HG02678 (cell line): ENCODE results near the gene WDFY4.

Experiments used
- ATAC-seq: cut with Tn5 transposase; IDR thresholded peaks from one replicate; pipeline ENCODE4 v1.9.1; 2021; ENCODE audit warnings: mild to moderate bottlenecking, moderate library complexity; ENCODE audit not compliant: unreplicated experiment

The WDFY4 gene

DNA sequence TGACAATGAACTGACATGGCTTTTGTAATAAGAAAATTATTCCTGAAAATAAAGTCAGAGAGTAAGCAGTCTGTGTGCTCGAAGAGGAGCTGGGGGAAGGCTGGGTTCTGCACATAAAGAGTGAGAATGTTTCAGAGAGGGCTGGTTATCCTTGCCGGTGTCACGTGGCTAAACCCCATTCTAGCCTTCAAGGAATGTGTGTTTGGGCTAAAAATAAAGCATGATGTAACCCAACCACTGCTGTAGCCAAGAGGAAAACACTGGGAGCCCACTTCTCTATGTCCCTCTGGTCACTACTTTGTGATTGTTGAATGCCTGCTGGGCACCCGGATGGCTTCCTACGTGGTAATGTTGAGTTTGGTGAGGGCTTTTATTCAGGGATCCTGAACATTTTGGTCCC is 23.5 kb downstream of the WDFY4 start:
- no peak for ATAC-seq

DNA sequence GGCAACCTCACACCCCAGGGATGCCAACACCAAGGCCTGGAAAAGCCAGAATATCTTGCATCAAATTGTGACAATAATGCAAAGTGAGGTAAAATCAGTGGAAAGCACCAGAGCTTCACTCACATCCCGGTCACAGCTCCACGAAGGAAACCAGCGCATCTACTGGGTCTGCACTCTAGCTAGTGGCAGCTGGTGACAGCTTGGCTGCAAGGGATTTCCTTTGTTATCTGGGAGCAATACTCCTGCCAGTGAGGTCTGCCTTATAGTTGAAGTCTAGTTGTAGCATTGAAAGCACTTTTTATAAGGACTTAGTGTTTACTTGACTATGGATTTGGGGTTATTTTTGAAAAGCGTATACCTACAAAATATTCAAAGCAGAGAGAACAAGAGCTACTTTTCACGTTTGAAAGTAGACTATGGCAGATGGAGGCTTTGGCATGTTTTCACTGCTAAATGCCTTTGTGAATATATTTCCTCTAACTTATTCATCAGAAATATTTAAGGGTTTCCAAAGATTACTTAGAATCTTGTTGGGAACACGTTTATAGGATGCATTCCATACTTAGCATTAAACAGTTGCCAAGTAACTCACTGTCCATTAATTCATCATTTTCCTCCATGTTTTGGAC is 26.1 kb downstream of the WDFY4 start:
- ATAC-seq: no peak

DNA sequence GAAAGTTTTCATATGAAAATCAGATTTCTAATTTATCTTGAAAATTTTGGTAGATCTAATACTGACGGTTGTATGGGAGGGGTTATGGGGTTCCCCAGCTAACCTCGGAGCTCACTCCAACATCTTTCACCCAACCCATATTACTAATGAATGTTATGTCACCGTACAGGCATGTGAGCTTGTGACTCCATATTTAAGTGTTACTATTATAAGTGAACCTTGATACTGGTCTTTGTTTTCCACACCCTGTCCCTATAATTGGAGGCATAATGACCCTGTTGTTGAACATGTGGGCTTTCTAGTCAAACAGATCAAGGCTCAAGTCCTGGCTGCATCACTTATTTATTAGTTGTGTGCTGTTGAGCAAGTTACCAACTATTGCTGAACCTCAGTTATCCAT is 27.2 kb downstream of the WDFY4 start:
- no peak for ATAC-seq

DNA sequence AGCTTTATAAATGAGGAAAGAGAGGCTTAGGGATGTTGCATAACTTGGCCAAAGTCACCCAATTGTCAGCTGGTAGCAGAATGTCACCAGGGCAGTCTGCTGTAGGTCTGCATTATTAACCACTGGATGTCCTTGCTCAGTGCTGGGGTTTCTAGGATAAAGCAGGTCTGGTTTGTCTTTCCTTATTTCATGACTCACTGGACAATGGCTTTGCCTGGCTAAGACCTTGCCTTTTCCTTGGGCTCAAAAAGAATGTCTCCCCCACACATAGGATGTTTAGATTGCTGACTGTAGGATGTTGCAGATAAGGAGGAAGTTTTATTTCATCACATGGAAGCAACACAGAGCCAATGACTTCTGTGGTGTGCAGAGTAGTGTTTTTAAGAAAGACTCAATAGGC is 29.4 kb downstream of the WDFY4 start:
- ATAC-seq: no peak

DNA sequence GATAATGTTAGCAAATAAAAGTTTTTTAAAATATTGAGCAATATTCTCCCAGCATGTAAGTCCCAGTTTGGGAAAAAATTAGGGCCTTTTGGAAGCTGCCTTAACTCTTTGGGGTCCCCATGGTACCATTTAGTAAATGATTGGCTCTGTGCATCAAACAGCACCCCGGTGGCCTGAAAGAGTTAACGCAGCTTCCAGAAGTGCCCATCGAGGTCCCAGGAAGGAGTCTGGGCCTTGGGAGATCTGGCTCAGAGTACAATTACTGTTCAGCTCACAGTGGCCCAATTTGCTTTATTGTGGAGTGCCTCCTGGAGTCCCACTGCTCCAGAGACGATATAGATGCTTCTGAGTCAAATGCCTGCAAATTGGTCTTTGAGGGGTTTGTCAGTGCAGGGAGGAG is 31.7 kb downstream of the WDFY4 start:
- no peak for ATAC-seq

DNA sequence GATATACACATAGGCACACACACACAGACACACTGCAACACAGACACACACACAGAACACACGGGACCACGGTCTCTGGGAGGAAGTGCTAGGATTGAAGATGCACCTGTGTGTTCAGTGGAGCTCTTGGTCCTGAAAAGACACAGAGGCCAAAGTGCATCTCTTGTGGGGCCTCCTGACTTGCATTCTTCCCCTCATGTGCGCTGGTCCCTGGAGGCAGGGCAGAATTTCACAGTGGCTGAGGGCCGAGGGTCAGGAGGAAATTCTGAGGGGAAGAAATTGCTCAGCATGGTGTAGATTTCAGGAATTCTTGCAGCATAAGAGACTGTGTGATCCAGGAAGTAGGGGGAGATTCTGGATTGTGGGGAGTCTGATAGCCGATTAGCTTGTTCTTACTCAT is 35.9 kb downstream of the WDFY4 start:
- ATAC-seq: no peak

DNA sequence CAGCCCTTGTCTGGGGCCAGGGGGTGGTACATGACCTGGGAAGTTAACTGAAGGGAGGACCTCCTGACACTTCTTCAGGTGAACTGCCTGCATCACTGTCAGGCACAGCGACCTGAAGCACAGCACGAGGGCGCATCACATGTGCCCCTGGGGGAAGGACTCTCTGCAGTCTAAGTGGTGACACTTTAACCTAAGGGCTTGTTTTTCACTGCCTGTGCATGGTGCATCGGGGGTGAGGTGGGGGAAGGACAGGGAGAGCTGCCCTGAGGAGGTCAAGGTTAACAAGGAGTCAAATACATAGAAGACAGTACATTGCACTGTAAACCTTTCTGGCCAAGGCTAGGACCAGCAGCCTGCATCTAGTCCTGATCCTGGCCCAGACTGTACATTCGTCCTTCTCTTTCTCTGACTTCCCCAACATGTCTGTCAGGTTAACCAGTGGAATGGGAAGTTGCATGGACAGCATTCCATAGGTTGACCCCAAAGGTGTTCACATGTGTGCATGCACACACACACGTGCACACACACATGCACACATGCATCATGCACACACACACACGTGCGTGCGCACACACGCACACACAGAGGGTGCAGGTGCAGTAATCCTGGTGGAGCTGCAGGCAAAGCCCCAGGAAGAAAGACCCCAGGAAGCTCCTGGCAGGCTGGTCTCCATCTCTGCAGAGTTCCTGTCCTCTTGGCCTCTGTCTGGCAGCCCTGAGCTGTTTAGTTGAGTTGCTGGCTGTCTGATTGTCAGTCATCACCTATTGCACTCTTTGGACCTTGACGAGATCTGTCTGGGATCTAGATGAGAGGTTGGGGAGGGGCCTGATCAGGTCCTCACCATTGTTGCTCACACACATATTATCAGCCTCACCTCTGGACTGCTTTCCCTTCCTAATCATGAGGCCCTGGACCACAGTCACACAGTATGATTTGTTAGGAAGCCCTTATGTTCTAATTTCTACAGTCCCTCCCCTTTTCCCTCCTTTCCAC is 37.8 kb downstream of the WDFY4 start:
- ATAC-seq: no peak

DNA sequence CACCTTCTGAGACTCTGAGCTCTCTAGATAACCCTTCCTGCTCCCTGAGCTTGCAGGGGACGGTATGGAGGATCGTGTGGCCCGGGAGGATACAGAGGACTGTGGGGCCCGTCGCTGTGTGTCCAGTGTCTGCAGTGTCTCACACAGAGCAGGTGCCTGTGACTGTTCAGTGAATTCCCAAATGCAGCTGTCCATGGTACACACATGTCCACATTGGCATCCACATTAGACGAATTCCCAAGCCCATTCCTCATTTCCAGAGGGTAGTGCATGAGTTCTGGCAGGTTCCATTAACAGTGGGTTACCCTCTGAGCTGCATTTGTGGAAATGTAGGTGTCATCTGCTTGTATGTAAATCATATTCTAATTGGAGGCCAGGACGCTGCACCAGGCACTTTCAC is 39.5 kb downstream of the WDFY4 start:
- ATAC-seq: no peak

DNA sequence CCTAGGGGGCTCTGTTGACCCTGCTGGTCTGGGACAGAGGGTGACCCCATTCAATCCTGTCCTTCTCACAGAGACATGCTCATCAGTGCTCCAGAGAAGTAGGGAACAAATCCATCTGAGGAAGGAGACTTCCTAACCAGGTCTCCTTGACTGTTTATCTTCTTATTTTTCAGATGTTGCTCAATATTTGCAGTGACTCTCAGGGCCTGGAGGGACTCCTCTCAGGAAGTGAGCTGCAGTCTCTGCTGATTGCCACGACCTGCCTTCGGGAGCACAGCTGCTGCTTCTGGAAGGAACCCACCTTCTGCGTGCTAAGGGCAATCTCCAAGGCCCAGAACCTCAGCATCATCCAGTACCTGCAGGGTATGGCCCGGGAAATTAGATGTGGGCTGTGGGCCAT is 41.0 kb downstream of the WDFY4 start:
- no peak for ATAC-seq

DNA sequence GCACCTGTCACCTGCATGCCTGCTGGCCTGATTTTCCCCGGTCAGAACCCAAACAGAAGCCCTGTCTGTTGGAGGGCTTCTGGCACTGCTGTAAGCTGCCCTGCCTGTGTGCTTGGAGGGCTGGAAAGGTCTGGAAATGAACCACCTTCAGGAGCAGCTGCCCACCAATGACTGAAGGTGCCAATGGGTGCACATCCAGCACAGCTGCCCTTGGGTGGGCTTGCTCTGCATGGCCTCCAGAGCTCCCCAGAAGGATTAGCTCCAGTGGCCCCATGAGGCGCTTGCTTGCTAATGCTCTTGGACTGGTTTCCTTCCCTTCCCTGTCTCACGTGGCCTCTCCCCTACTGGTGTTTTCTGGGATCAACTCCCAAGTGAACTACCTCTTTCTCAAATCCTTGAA is 43.2 kb downstream of the WDFY4 start:
- no peak for ATAC-seq

DNA sequence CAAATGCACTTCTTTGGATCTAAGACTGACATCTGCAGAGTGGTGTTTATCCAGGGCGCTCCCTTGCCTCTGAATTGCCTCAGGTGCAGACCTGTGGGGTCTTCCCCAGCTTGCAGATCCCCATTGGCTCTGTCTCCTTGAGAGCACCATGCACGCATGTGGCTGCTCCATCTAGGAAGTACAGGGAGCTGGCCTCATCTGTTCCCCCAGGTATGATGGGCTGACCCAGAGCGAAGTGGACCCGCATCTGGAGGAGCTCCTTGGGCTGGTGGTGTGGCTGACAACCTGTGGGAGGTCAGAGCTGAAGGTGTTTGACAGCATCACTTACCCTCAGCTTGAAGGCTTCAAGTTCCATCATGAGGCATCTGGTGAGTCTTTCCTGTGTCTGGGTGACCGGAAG is 44.5 kb downstream of the WDFY4 start:
- ATAC-seq: no peak

DNA sequence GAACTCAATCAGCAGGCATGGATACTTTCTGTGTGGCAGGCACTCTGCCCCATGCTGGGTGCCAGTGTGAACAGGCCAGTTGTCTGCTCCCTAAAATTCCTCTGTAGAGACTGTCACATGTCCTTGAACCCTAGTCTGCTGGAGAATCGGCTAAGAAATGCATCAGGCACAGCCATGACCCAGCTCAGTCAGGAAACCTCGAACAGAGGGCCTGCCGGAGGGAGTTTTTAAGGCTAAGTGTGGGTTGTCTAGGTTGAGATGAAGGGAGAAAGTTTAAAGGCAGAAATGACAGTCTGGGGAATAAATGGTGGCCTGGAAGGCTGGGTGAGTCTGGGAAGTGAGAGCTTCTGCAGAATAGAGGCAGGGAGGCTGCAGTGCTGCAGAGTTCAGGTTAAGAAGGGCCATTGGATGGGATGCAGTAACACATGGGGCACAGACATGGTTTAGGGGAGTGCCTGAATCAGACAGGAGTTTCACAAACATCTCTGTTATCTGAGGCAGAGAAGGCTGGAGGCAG is 45.3 kb downstream of the WDFY4 start:
- ATAC-seq: no peak

DNA sequence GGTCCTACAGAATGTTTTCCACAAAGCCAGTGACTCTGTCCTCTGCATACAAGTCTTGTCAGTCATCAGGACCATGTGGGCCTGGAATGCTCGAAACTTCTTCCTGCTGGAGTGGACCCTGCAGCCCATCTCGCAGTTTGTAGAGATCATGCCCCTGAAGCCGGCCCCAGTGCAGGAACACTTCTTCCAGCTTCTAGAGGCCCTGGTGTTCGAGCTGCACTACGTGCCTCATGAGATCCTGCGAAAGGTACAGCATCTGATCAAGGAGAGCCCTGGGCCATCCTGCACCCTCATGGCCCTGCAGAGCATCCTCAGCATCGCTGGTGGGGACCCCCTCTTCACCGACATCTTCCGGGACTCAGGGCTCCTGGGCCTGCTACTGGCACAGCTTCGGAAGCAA is 46.5 kb downstream of the WDFY4 start:
- no peak for ATAC-seq

DNA sequence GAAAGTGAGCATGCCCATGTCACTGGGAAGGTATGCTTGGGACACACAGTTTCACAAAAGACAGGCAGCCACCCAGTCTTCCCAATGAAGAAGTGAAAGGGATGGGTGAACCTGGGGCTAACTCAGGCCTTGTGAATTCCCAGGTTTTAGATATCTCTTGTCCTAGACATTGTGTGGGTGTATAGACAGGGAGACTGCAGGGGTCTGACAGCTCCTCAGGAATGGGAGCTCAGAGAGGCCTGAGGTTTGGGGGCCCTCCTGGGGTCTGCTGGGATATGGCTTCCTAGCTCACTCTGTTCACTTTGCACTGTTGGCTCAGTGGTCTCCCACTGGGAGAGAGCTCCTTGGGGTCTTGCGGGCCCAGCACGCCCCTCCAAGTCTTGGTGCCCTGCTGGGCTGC is 47.0 kb downstream of the WDFY4 start:
- ATAC-seq: no peak

DNA sequence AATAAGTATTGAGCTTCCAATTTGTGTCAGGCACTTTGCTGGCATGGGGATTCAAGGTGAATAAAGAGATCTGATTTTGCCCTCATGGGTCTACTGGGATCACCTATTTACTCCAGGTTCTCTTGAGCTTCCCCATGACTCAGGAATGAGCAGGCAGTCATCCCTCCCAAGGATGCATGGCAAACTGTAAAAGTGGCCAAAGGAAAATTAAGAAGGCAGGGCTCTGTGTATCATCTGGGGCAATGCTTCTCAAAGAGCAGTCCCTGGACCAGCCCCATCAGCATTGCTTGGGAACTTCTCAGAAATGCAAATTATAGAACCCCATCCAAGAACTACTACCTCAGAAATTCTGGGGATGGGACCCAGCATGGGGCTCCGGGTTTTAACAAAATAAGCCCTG is 48.7 kb downstream of the WDFY4 start:
- no peak for ATAC-seq

DNA sequence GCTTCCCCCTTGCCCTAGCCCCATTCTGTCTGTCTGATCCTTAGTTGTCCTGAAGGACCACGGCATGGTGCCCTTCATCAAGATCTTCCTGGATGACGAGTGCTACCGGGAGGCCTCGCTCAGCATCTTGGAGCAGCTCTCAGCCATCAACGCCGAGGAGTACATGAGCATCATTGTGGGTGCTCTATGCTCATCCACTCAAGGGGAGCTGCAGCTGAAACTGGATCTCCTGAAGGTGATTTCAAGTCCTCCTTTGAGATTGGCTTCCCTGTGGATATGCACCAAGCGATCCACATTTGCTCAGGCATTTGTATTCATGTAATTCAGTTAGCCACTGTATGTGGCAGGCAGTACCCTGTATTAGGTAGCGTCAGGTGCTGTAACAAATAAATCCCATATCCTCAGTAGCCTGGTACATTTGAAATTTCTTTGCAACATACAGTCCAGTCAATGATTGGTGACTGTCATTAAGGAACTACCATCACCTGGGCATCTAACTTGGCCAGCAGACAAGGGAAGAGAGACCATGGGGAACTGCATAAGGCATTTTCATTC is 51.2 kb downstream of the WDFY4 start:
- ATAC-seq: no peak

DNA sequence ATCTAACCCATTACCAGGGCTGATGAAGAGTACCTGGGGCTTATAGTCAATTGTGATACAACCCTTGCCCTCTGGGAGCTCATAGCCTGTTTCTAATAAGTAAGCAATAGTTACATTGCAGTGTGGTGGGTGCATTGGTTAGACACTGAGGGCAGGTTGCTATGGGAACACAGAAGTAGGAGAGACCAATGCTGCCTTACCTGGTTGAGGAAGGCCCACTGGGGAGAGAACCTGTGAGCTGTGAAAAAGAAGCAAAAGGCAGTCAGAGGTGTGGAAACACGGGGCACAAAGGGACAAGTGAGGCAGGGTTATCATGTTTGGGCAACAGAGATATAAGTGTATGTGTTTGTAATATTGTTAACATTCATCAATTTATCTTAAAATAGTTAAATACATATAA is 51.9 kb downstream of the WDFY4 start:
- no peak for ATAC-seq

DNA sequence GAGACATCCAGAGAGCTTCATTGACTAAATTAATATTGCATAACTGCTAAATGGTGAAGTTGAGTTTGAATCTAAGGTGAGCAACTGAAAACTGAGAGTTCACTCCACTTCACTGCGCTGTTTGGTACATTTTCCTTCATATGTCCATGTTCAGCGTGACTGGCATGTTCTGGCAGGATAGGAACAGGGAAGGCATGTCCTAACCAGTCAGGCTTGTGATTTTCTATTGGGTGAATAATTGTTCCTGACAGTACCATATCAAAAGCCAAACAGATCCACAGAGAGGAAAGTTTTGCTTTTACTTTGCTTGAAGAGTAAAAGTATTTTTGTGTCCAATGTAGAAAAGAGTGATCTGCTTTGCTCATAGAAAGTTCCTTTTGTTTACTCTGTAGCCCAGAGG is 53.2 kb downstream of the WDFY4 start:
- ATAC-seq: no peak

DNA sequence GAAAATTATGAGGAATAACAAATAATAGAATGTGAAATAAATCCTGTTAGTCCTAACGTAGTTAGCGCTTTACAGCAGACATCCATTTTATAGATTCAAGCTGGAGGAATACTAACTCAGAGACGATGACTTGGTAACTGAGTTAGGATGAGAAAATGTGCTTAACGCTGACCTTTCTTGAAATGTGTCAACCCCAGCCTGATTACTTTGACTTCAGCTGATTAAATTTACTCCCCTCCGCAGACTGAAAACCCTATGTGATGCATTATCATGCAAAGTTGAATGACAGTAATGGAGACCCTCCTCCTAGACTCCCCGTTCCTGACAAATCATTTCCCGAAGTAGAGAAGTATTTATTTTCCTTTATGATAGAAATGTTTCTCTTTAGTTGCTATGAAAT is 54.5 kb downstream of the WDFY4 start:
- ATAC-seq: no peak

DNA sequence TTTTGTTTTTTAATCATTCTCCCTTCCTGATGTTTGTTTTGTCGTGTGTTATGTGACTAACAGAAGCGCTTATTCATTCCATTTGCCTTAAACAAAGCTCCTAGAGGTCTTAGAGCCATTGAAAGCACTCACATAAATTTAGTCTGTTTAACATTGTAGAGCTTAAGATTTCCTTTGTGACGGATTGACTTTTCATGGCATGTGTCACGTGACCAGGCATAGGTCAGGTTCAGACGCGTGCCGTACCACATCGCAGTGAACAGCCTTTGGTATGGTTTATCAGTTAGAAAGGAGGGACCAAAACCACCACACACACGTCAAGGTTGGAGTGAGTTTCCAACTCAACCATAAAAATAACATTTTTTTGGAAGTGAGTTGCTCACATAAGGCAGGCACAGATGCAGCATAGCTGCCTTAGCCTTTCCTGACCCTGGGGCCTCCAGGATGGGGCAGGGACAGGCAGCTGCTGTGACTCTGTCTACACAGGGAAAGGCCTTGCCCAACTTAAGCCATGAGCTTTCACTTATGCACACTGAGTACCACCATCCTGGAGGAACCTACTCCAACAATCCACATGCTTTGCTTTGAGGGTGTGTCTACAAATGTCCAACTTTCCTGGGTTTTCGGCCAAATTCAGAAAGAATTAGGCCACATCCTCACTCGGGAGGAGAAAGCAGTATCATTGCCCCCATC is 55.5 kb downstream of the WDFY4 start:
- ATAC-seq: no peak

DNA sequence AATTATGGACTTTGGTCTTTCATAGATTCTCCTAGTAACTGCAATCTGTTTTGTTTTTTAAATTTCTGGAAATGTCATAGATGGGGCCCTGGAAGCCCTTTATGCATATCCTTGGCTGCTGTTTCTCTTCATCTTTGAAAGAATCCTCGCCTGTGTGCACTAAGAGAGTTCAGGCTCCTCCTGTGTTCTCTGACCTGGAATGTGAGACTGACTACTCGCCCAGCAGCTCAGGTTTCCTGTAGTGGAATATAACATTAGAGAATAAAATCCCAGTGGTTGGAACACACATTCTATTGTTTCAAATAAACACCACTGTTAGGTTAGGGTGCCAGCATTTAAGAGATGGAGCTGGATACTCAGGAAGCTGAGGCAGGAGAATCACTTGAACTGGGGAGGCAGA is 56.3 kb downstream of the WDFY4 start:
- ATAC-seq: no peak
